Measurements from ENCODE around the gene LRRC2. TPM values are rescaled to one million over a fixed set of nuclear protein-coding genes. Genes with fewer than 3 reads are reported as not detected.

LRRC2 gene
- total RNA-seq, 1 experiment from 2014 or later: 2.6 TPM

- H3K27ac ChIP-seq (ENCODE audit: insufficient read length, low read depth, low read length): no peak overlapping the region
- no peaks in the 10 kb centered on the region for H3K79me1 ChIP-seq (ENCODE audit: insufficient read depth, low read depth, low read length, poor library complexity, severe bottlenecking)
Observed at GRCh38 chr3:46544771-46545503, 21.2 kb downstream of the LRRC2 start.

More at GRCh38 chr3:46544771-46545503, 21.2 kb downstream of the LRRC2 start:
- H2AFZ ChIP-seq (ENCODE audit: low read length): no peak overlapping the region
- peaks cover 5% of the 10 kb centered on the region for H3K9me3 ChIP-seq (ENCODE audit: control insufficient read depth, low read depth, low read length)
- H2BK12ac ChIP-seq (ENCODE audit: insufficient read length, low read depth, low read length): peak overlapping the region; percentile 30
- no peak overlapping the region for H3K56ac ChIP-seq (ENCODE audit: insufficient read length, low read depth, low read length)
- no peak overlapping the region for H2AK5ac ChIP-seq (ENCODE audit: insufficient read length, low read length)
- H3K79me2 ChIP-seq (ENCODE audit: insufficient read depth, low read length): no peaks in the 10 kb centered on the region
- H3K14ac ChIP-seq (ENCODE audit: insufficient read depth, low read length): 0 out of 2 replicates have a peak overlapping the region, but pooled peaks have one; percentile 19
- Mint-ChIP-seq H3K4me1 (peaks cover 57 to 60% of the 10 kb centered on the region in 2 experiments), H3K27ac (peak overlapping the region; percentile 27 to 92 (median 44); a peak in 4 of 7 replicates), H3K4me3 (no peak overlapping the region), H3K9me3 (peaks cover 18% of the 10 kb centered on the region in 2 experiments), H3K36me3 (ENCODE audit: insufficient read depth in 1 of 3, low read depth in 3 of 3) (peaks cover 15 to 23% (median 16%) of the 10 kb centered on the region in 3 experiments), H3K27me3 (ENCODE audit: low read depth) (no peaks in the 10 kb centered on the region; the same call in 1 of the 2 replicates)
- no peak overlapping the region for H3K9ac ChIP-seq (ENCODE audit: extremely low read depth, insufficient read length, low read length)
- H4K8ac ChIP-seq (replicated peaks; ENCODE audit: insufficient read length, low read depth, low read length): no peak overlapping the region
- H4K5ac ChIP-seq (ENCODE audit: insufficient read length, low read depth, low read length): no peak overlapping the region
- no CpG with 5 or more reads among the region's 17 CpGs for WGBS (ENCODE audit: extremely low coverage, insufficient read length, low lambda C conversion rate)
- H3K18ac ChIP-seq (ENCODE audit: insufficient read length, low read depth, low read length): no peak overlapping the region
- no peak overlapping the region for H3K23ac ChIP-seq (ENCODE audit: insufficient read length, low read depth, low read length)
- H2BK120ac ChIP-seq (ENCODE audit: low read depth, low read length, poor library complexity, severe bottlenecking): no peak overlapping the region
- DNase-seq: peak; percentile 54
- H4K20me1 ChIP-seq (ENCODE audit: control insufficient read depth, insufficient read depth, insufficient read length): no peaks in the 10 kb centered on the region
- H2BK20ac ChIP-seq (ENCODE audit: low read depth, low read length, poor library complexity, severe bottlenecking): no peak overlapping the region
- peaks cover 13% of the 10 kb centered on the region; the same call in 1 of the 2 replicates for H3K4me1 ChIP-seq (ENCODE audit: insufficient read depth, low read length)
- no peak overlapping the region for H3K4me2 ChIP-seq (ENCODE audit: insufficient read depth, insufficient read length, low read length)
- H3K23me2 ChIP-seq (ENCODE audit: insufficient read length, low read depth, low read length, poor library complexity, severe bottlenecking): no peaks in the 10 kb centered on the region
- no peak overlapping the region for H4K91ac ChIP-seq (ENCODE audit: insufficient read length, low read depth, low read length)
- no peak overlapping the region for H2BK15ac ChIP-seq (ENCODE audit: low read depth, low read length)
- H3K27me3 ChIP-seq (ENCODE audit: insufficient read depth, low read length): no peaks in the 10 kb centered on the region
- H2BK5ac ChIP-seq (ENCODE audit: insufficient read length, low read length): no peak overlapping the region
- no peak overlapping the region for H3K4ac ChIP-seq (ENCODE audit: low read depth, low read length)
- peak; percentile 16; the same call in 1 of the 3 replicates for TF ChIP-seq CTCF (conservative IDR thresholded peaks at IDR 0.05)
- H3T11ph ChIP-seq (ENCODE audit: low read length): no peak overlapping the region
